Mucosa of rectum (tissue), 2 donors: ENCODE results near the gene CAGE1.
"Not testable (repeated sequence)": the region's sequence is repeated elsewhere in the genome, so short reads cannot be mapped to it uniquely, and the experiment has no call there.

ENCODE experiments used
- H3K27ac ChIP-seq, 2 donors: one replicate each; pipeline ENCODE4 v1.7.0; 2013; ENCODE audit warnings: inconsistent platforms in 2 of 2, low read depth in 2 of 2, low read length in 2 of 2
- H3K27me3 ChIP-seq, 2 donors: one replicate each; pipeline ENCODE4 v1.7.0; 2013; ENCODE audit warnings: low read length in 2 of 2; ENCODE audit not compliant: control insufficient read depth in 2 of 2, insufficient read depth in 2 of 2
- H3K36me3 ChIP-seq, 2 donors: one replicate each; pipeline ENCODE4 v1.7.0; 2013; ENCODE audit warnings: low read length in 2 of 2; ENCODE audit not compliant: control insufficient read depth in 2 of 2, insufficient read depth in 2 of 2
- H3K4me1 ChIP-seq, 2 donors: one replicate each; pipeline ENCODE4 v1.7.0; 2013; ENCODE audit warnings: low read length in 2 of 2, mild to moderate bottlenecking in 1 of 2; ENCODE audit not compliant: control insufficient read depth in 2 of 2, insufficient read depth in 2 of 2
- H3K4me3 ChIP-seq, 2 donors: one replicate each; pipeline ENCODE4 v1.7.0; 2013; ENCODE audit warnings: low read length in 2 of 2
- H3K9ac ChIP-seq, 2 donors: one replicate each; pipeline ENCODE4 v1.7.0; 2013; ENCODE audit warnings: low read length in 2 of 2, low read depth in 1 of 2, mild to moderate bottlenecking in 1 of 2
- H3K9me3 ChIP-seq, 2 donors: one replicate each; pipeline ENCODE4 v1.7.0; 2013; ENCODE audit warnings: low read length in 2 of 2; ENCODE audit not compliant: control insufficient read depth in 2 of 2
- donor health status: healthy.
- donor health status: Normal muscosa, but diverticular disease.

Gene CAGE1

GRCh38 chr6:7381092-7381491 is 8.4 kb downstream of the CAGE1 start:
- Histone ChIP-seq H3K27me3 (no peaks in the 10 kb centered on the region), H3K27ac (no peak overlapping the region), H3K4me1 (no peaks in the 10 kb centered on the region), H3K36me3 (no peaks in the 10 kb centered on the region), H3K9ac (no peak overlapping the region), H3K9me3 (no peaks in the 10 kb centered on the region), H3K4me3 (no peak overlapping the region)

DNA sequence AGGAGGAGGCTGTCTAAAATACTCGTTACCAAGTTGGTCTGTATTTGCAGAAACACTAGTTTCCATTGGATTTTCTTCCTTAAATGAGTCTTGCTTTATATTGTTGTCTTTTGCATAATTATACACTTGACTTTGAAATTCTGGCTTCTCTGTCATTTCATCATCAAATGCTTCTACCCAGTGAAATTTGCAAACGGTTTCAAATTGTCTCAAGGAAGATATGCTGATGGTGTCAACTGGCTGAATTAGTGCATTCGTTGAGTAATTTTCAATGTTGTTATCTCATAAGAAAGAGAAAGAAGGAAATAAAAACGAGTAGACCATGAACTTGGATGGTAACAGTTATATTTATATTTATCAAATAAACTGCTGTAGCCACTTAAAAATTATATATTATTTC is 10.8 kb downstream of the CAGE1 start:
- no peaks in the 10 kb centered on the region for H3K9me3 ChIP-seq
- no peaks in the 10 kb centered on the region for H3K36me3 ChIP-seq
- no peaks in the 10 kb centered on the region for H3K27me3 ChIP-seq
- no peaks in the 10 kb centered on the region for H3K4me1 ChIP-seq
- no peak overlapping the region for H3K4me3 ChIP-seq
- no peak overlapping the region for H3K9ac ChIP-seq
- no peak overlapping the region for H3K27ac ChIP-seq

DNA sequence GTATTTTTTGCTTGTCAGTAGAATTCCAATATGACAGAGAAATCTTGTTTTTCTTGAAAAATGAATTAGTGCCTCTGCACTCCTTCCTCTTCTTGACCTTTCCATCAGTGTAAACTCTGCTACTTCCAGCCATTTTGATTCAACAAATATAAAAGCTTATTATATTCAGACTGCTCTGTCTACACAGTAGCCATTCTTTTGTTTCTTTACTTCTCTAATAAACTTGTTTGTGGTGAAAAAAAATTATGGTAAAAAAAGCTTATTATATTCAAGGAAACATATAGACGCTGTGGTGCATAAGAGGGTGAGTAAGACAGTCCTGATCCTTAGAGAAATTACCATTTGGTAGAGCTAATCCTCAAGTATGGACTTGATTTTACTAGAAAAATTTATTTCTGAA is 11.6 kb downstream of the CAGE1 start:
- Histone ChIP-seq H3K4me3 (no peak overlapping the region), H3K27me3 (no peaks in the 10 kb centered on the region), H3K9me3 (no peaks in the 10 kb centered on the region), H3K36me3 (no peaks in the 10 kb centered on the region), H3K27ac (no peak overlapping the region), H3K4me1 (no peaks in the 10 kb centered on the region), H3K9ac (no peak overlapping the region)

- H3K36me3 ChIP-seq = no peaks in the 10 kb centered on the region
- H3K27ac ChIP-seq = no peak overlapping the region
- H3K27me3 ChIP-seq = no peaks in the 10 kb centered on the region
- no peak overlapping the region for H3K4me3 ChIP-seq
- no peaks in the 10 kb centered on the region for H3K4me1 ChIP-seq
- H3K9me3 ChIP-seq = no peaks in the 10 kb centered on the region
- no peak overlapping the region for H3K9ac ChIP-seq
Measured at GRCh38 chr6:7373739-7374138, 15.8 kb downstream of the CAGE1 start.

DNA sequence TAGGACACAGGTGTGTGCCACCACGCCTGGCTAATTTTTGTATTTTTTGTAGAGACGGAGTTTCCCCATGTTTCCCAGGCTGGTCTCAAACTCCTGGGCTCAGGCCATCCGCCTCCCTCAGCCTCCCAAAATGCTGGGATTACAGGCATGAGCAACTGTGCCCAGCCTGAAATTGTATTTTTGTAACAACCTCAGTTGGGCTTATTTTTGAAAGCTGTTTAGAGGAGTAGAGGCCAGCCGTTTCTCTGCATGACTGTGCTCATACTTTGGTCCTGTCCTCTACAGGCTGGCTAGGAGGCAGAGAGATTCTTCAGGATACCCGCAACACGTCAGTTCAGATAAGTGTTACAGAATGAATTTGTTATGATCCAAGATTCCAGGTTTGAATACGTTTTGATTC is 22.1 kb downstream of the CAGE1 start:
- peaks cover 0 to 2% of the 10 kb centered on the region in 2 donors for H3K27me3 ChIP-seq
- H3K9me3 ChIP-seq = no peaks in the 10 kb centered on the region
- H3K36me3 ChIP-seq = no peaks in the 10 kb centered on the region
- no peaks in the 10 kb centered on the region for H3K4me1 ChIP-seq
- H3K4me3 ChIP-seq = no peak overlapping the region
- H3K27ac ChIP-seq = no peak overlapping the region
- H3K9ac ChIP-seq = no peak overlapping the region

DNA sequence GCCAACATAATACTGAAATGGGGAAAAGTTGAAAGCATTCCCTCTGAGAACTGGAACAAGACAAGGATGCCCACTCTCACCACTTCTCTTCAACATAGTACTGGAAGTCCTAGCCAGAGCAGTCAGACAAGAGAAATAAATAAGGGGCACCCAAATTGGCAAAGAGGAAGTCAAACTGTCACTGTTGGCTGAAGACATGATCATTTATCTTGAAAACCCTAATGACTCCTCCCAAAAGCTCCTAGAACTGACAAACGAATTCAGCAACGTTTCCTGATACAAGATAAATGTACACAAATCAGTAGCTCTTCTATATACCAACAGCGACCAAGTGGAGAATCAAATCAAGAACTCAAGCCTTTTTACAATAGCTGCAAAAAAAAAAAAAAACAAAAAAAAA is 37.6 kb downstream of the CAGE1 start:
- not testable (repeated sequence) for H3K27ac ChIP-seq, H3K4me1 ChIP-seq, H3K36me3 ChIP-seq, H3K27me3 ChIP-seq, H3K9me3 ChIP-seq, H3K9ac ChIP-seq, H3K4me3 ChIP-seq

DNA sequence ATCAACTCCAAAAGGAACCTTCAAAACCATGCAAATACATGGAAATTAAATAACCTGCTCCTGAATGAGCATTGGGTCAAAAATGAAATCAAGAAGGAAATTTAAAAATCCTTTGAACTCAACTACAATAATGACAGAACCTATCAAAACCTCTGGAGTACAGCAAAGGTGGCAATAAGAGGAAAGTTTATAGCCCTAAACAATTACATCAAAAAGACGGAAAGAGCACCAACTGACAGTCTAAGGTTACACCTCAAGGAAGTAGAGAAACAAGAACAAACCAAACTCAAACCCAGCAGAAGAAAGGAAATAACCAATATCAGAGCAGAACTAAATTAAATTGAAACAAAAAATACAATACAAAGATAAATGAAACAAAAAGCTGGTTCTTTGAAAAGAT is 39.0 kb downstream of the CAGE1 start:
- not testable (repeated sequence) for H3K4me3 ChIP-seq, H3K27me3 ChIP-seq, H3K27ac ChIP-seq, H3K36me3 ChIP-seq, H3K4me1 ChIP-seq, H3K9me3 ChIP-seq, H3K9ac ChIP-seq

DNA sequence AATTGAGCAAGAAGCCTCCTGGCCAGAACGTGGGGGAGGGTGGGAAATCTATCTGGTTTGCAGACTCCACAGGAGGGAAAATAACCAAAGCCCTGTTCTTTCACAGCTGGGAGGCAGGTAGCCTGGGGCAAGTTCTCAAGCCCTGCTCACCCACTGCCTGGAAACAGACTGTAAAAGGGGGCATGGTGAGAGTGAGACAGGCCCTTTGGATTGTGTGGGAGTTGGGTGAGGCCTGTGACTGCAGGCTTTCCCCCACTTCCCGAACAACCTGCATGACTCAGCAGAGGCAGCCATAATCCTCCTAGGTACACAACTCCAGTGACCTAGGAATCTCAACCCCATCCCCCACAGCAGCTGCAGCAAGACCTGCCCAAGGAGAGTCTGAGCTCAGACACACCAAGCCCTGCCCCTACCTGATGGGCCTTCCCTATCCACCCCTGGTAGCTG is 42.0 kb downstream of the CAGE1 start:
- H3K36me3 ChIP-seq = not testable (repeated sequence)

DNA sequence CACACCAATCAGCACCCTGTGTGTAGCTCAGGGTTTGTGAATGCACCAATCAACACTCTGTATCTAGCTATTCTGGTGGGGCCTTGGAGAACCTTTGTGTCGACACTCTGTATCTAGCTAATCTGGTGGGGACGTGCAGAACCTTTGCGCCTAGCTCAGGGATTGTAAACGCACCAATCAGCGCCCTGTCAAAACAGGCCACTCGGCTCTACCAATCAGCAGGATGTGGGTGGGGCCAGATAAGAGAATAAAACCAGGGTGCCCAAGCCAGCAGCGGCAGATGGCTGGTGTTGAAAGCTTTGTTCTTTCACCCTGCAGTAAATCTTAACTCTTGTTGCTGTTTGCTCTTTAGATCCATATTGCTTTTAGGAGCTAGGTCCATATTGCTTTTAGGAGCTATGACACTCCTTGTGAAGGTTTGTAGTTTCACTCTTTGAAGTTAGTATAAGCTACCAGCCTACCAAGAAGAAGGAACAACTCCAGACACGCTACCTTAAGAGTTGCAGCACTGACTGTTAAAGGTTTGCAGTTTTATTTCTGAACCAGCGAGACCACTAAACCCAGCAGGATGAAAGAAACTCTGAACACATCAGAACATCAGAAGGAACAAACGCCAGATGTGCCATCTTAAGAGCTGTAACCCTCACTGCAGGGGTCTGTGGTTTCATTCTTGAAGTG is 44.6 kb downstream of the CAGE1 start:
- H3K4me3 ChIP-seq, H3K27ac ChIP-seq, H3K9ac ChIP-seq, H3K36me3 ChIP-seq, H3K9me3 ChIP-seq, H3K4me1 ChIP-seq, H3K27me3 ChIP-seq: not testable (repeated sequence)

More for the DNA sequence above, 42.0 kb downstream of the CAGE1 start:
- H3K27ac ChIP-seq = peak overlapping the region in 1 of 2 donors; percentile 41
- not testable (repeated sequence) for H3K27me3 ChIP-seq, H3K4me3 ChIP-seq, H3K9me3 ChIP-seq, H3K9ac ChIP-seq, H3K4me1 ChIP-seq

- Histone ChIP-seq H3K9ac (no peak overlapping the region), H3K4me1 (peaks cover 0 to 5% of the 10 kb centered on the region in 2 donors), H3K9me3 (no peaks in the 10 kb centered on the region), H3K27ac (no peak overlapping the region), H3K4me3 (no peak overlapping the region), H3K27me3 (no peaks in the 10 kb centered on the region), H3K36me3 (no peaks in the 10 kb centered on the region)
Measured at GRCh38 chr6:7343546-7344475, 45.7 kb downstream of the CAGE1 start.
